Stimulated activated CD8-positive, alpha-beta memory T cell treated with anti-CD3 and anti-CD28 coated beads, Interleukin-15, amount 100 ng/mL, for 1 hour (primary cell): ENCODE results near the gene DSG2.

ENCODE experiments used
- DNase-seq: peaks from one replicate; pipeline ENCODE4 v3.0.0-alpha.2; 2020; ENCODE audit warnings: low read depth

DSG2 gene

DNA sequence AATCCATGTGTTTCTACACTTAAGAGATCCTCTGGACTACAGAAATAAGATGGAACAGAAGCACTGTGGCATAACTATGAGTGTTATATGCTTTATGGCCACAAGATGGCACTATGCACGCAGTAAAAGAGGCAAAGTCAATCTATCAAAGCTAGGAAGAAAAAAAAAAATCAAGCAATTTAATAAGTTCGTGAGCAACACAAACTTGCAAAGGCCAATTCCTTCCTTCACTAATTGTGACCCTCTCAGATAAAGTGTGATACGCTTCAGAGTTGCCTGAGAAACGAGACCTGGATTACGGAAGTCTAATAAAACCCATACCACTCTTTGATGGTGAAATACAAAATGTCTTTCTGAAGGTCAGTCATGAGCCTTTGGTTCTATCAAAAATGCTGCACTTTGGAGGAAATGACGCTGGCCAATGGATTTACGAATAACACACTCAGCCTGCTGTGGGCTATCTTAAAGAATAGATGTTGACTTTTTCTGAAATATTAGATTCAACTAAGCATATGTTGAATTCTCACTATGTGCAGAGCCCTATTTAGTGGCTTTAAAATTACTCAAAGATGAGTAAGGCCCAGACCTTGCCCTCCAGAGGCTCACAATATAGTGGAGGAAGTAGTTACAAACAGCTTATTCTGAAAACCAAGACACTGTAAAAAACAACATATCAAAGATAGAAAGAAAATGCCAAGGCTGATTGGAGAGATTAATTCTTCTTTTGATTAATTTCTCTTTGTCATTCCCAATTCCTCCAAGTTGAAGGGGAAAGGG, 58.2 kb downstream of the DSG2 start:
- DNase-seq, result peak; percentile 4

GRCh38 chr18:31557446-31557845, 59.5 kb downstream of the DSG2 start:
- no peak for DNase-seq

- no peak for DNase-seq
These were observed 60.6 kb downstream of the DSG2 start for GRCh38 chr18:31558567-31558966.

GRCh38 chr18:31562726-31563125, 64.7 kb downstream of the DSG2 start:
- DNase-seq, result no peak

DNA sequence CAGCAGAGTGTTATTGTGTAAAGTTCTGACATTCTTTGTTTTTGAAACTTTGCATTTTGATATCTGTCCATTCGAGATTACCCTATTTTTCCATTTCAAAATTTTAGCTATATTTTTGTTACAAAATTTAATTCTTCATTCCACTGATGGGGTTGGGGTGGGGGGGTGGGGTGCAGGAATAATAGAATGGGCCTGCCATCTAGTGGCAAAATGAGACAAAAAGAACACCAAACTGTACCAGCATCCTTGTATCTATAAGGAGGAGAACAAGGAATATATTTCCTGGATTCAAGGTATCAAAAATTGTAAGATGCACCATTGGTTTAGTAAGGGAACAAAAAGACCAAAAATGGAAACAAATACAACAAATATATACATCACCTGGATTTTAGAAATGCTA, 65.8 kb downstream of the DSG2 start:
- DNase-seq, result no peak

- no peak for DNase-seq
These were observed 67.4 kb downstream of the DSG2 start for GRCh38 chr18:31565345-31565744.

DNA sequence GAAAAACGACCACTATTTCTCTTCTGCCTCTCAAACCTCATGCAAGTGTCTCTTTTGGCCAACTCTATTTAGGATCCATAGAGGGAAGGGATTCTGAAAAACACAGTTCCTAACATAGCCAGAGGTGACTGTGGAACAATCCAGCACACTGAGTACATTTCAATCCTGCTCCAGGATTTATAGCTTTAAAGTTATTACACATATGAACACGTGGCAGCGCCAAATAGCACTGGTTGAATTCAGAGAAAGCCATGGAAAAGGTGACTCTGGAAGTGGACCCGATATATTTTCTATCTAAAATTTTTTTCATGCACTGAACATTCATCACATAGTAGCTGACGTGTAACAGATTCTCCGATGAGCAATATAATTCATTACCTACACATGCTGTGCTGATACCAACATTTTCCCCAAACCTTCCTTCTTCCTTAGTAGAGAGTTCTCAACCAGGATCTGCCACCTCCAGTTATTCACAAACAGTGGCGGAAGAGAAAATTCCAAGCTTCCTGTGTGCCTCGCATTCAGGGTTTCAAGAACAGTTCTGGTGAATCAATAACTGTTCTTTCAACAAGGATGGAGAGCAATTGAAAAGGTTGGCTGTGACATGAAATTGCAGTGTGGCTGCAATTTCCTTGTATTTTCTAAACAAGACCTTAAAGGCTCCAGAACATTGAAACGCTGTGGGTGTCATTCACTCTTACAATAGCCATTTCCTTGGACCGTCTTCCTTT, 68.0 kb downstream of the DSG2 start:
- DNase-seq, result no peak

- no peak for DNase-seq
These were observed 68.8 kb downstream of the DSG2 start for GRCh38 chr18:31566576-31567306.

- no peak for DNase-seq
These were observed 74.4 kb downstream of the DSG2 start for GRCh38 chr18:31572368-31572767.

DNA sequence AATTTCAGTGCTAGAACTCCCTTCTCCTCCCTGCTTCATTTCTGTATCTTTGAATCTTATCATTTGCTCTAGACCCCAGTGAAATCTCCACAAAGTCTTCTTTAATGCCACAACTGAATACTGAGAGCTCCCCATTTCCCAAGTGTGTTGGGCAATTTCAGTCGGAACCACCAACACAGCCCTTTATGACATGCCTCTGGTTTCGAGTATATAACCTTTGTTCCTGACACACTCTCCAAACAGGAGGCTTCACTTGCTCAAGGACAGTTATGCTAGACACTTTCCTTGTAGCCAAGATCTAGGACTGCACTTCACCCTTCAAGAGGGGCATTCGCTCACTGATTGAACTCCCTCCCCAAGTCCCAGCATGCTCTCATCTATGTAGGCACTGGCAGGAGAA, 75.1 kb downstream of the DSG2 start:
- DNase-seq, result no peak

- no peak for DNase-seq
These were observed 76.4 kb downstream of the DSG2 start for GRCh38 chr18:31574359-31574758.

GRCh38 chr18:31575515-31576257, 77.7 kb downstream of the DSG2 start:
- no peak for DNase-seq

DNA sequence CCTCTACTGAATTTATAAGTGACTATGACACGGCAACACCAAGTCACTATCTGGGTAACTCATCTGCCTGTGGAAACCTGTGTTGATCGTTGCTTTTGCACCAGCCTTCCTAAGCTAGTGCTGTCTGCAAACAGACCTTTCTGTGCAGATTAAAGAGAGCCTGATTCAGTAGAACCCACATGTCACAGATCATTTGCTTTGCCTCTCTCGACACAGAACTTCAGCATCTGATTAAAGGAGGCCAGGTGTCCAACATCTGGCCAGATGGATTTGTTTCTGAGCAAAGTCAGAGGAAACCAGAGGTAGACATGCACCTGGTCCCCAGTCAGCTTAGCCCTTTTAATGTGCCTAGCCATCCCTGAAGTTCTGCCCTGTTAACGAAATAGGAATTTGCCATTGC, 78.7 kb downstream of the DSG2 start:
- no peak for DNase-seq

DNA sequence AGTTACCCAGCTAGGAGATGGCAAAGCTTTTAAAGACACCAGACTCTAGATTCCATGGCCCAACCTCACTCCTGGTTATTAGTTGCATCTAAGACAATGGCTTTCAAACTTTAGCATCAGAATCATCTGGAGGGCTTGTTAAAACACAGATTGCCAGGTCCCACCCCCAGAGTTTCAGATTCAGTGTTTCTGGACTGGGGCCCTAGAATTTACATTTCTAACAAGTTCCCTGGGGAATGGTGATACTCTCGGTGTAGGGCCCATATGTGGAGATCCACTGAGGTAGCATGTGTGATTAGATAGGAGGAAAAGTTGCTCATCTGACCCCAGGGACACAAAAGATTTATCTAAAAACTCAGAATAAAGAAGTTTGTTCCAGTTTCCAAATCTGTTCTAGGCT, 79.2 kb downstream of the DSG2 start:
- DNase-seq, result no peak

DNA sequence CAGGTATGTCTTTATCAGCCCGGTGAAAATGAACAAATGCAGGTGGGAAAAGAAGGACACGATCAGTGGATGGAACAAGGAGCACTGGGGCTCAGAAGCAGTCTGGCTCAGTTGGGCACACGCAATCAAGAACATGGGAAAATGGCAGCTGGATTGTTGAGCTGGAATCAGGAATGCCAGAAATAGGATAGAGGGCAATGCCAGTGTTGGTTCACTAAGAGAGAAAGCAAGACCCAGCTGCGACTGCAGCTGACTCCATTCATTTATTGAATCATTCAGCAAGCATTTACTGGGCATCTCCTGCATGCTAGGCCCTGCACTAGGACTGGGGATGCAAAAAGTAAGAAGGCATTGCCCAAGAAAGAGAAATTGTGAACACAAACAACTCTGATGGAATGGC, 80.1 kb downstream of the DSG2 start:
- DNase-seq, result no peak

GRCh38 chr18:31579375-31579774, 81.4 kb downstream of the DSG2 start:
- DNase-seq, result no peak

DNA sequence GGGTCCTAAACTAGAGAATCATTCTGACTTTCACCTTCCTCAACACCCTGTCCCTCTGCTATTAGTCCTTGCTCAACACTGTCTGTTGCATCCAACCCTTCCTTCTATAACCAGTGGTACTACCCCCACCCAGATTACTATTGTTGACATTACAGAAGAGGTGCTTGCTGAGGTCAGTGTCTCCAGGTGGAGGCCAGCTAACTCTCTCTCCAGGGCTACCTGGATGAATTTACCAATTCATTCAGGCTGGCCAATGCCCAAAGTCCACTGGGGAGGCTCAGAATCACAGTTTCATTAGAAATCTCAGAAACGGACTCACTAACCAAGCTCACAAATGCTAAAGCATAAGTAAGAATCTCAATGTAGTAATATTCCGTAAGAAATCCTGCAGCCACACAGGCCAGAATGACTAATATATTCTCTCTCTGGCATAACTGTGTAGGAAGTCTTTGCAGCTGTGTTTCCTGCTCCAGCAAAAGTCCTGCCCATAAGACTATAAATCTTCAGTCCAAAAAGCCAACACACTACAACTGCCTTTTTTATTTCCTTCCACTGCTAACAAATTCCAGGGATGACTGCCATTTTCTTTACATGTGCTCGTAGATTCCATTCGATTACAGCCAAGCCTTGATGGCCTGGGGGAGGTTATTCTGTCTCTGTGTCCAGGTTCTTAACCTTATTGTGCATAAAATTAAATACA, 83.7 kb downstream of the DSG2 start:
- DNase-seq, result no peak

DNA sequence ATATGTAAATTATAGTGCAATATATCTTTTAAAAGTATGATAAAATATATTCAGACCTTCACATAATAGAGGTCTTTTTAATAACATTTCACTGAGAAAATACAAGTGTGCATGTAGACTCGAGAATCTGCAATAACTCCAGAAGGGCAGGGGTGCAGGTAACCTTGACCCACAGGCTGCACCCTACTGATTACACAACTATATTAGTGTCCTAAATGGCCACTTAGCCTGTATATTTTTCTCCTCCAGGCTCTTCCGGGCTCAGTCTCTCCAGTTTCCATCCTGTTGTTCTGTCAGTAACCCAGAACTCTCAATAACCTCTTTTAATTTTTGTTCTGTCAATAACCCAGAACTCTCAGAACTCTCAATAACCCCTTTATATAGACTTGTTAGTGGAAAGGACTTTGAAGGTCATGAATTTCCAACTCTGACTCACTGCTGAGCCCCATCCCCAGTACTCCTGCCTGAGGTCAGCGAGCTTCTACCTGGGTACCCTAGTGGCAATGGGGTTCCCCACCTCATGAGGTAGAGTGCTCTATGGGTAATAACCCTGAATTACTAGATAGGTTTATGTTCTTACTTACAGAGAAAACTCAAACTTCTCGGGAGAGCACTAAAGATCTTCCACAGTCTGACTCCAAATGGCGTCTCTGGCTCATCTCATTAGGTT, 85.3 kb downstream of the DSG2 start:
- DNase-seq, result no peak

- DNase-seq, result no peak
These were observed 88.0 kb downstream of the DSG2 start for GRCh38 chr18:31585991-31586390.

DNA sequence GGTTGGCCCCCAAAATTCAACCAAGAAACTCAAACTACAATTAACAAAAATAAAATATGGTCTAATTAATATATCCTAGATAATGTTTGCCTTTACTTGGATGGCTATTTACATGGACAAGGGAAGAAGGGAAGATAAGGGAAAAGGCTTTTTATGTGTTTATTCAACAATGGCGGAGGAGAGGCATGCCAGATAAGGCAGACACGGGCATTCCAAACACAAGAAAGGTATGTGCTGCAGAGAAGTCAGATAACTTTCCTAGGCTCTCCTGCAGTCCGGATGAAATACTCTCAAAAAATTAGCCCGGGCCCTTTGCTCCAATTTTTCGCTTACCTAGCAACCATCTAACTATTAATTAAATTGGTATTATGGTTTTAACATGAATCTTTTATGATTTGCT, 88.6 kb downstream of the DSG2 start:
- no peak for DNase-seq

DNA sequence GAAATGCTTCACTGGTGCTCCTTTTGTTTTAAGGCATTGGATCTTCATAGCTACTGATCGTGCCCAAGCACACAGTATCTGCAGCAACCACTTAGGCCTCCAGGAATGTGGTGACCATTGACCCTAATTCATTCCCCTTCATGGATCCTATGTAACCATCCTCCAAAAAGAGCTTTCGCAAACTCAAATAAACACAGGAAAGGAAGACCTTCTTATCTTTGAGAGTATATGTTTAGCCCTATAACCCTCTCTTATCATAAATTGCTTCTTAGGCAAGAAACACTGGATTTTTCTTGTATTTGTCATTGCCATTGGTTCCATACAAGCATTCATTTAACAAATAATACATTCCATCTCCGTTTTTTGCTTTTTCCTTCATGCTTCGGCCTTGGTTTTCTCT, 89.6 kb downstream of the DSG2 start:
- no peak for DNase-seq
